ENCODE results near the gene AP4E1.

AP4E1 gene

GRCh38 chr15:50964075-50964474 lies 55.6 kb downstream of the AP4E1 start:
- Histone ChIP-seq H3K27ac (ENCODE audit: insufficient read depth, low read length, poor library complexity, severe bottlenecking) (no peak overlapping the region), H3K36me3 (ENCODE audit: control insufficient read depth, insufficient read depth, low read length) (peaks cover 13% of the 10 kb centered on the region), H3K4me3 (ENCODE audit: insufficient read depth, low read depth, low read length, poor library complexity, severe bottlenecking) (no peak overlapping the region), H3K9me3 (ENCODE audit: control insufficient read depth, low read length) (peaks cover 21% of the 10 kb centered on the region), H3K4me1 (ENCODE audit: control insufficient read depth, insufficient read depth, low read length, poor library complexity, severe bottlenecking) (no peaks in the 10 kb centered on the region), H3K27me3 (replicated peaks; ENCODE audit: control insufficient read depth, insufficient read depth, low read length, poor library complexity, severe bottlenecking) (no peaks in the 10 kb centered on the region)
- no peak for DNase-seq

GRCh38 chr15:50968353-50968752 lies 59.9 kb downstream of the AP4E1 start:
- H3K27me3 ChIP-seq (replicated peaks; ENCODE audit: control insufficient read depth, insufficient read depth, low read length, poor library complexity, severe bottlenecking): no peaks in the 10 kb centered on the region
- peaks cover 24% of the 10 kb centered on the region for H3K36me3 ChIP-seq (ENCODE audit: control insufficient read depth, insufficient read depth, low read length)
- DNase-seq: no peak
- H3K4me3 ChIP-seq (ENCODE audit: insufficient read depth, low read depth, low read length, poor library complexity, severe bottlenecking): no peak overlapping the region
- no peak overlapping the region for H3K27ac ChIP-seq (ENCODE audit: insufficient read depth, low read length, poor library complexity, severe bottlenecking)
- H3K4me1 ChIP-seq (ENCODE audit: control insufficient read depth, insufficient read depth, low read length, poor library complexity, severe bottlenecking): no peaks in the 10 kb centered on the region
- H3K9me3 ChIP-seq (ENCODE audit: control insufficient read depth, low read length): peaks cover 17% of the 10 kb centered on the region

- DNase-seq: no peak
- no peaks in the 10 kb centered on the region for H3K27me3 ChIP-seq (replicated peaks; ENCODE audit: control insufficient read depth, insufficient read depth, low read length, poor library complexity, severe bottlenecking)
- peaks cover 24% of the 10 kb centered on the region for H3K36me3 ChIP-seq (ENCODE audit: control insufficient read depth, insufficient read depth, low read length)
- peaks cover 10% of the 10 kb centered on the region for H3K9me3 ChIP-seq (ENCODE audit: control insufficient read depth, low read length)
- H3K4me3 ChIP-seq (ENCODE audit: insufficient read depth, low read depth, low read length, poor library complexity, severe bottlenecking): no peak overlapping the region
- H3K27ac ChIP-seq (ENCODE audit: insufficient read depth, low read length, poor library complexity, severe bottlenecking): no peak overlapping the region
- H3K4me1 ChIP-seq (ENCODE audit: control insufficient read depth, insufficient read depth, low read length, poor library complexity, severe bottlenecking): no peaks in the 10 kb centered on the region
Observed at GRCh38 chr15:50970524-50970923, 62.0 kb downstream of the AP4E1 start.

GRCh38 chr15:50971115-50971514 lies 62.6 kb downstream of the AP4E1 start:
- DNase-seq: no peak
- peaks cover 10% of the 10 kb centered on the region for H3K9me3 ChIP-seq (ENCODE audit: control insufficient read depth, low read length)
- H3K27ac ChIP-seq (ENCODE audit: insufficient read depth, low read length, poor library complexity, severe bottlenecking): no peak overlapping the region
- no peak overlapping the region for H3K4me3 ChIP-seq (ENCODE audit: insufficient read depth, low read depth, low read length, poor library complexity, severe bottlenecking)
- H3K4me1 ChIP-seq (ENCODE audit: control insufficient read depth, insufficient read depth, low read length, poor library complexity, severe bottlenecking): no peaks in the 10 kb centered on the region
- H3K36me3 ChIP-seq (ENCODE audit: control insufficient read depth, insufficient read depth, low read length): peaks cover 24% of the 10 kb centered on the region
- H3K27me3 ChIP-seq (replicated peaks; ENCODE audit: control insufficient read depth, insufficient read depth, low read length, poor library complexity, severe bottlenecking): no peaks in the 10 kb centered on the region

- Histone ChIP-seq H3K27ac (ENCODE audit: insufficient read depth, low read length, poor library complexity, severe bottlenecking) (no peak overlapping the region), H3K9me3 (ENCODE audit: control insufficient read depth, low read length) (peaks cover 10% of the 10 kb centered on the region), H3K4me3 (ENCODE audit: insufficient read depth, low read depth, low read length, poor library complexity, severe bottlenecking) (no peak overlapping the region), H3K36me3 (ENCODE audit: control insufficient read depth, insufficient read depth, low read length) (peaks cover 24% of the 10 kb centered on the region), H3K27me3 (replicated peaks; ENCODE audit: control insufficient read depth, insufficient read depth, low read length, poor library complexity, severe bottlenecking) (no peaks in the 10 kb centered on the region), H3K4me1 (ENCODE audit: control insufficient read depth, insufficient read depth, low read length, poor library complexity, severe bottlenecking) (no peaks in the 10 kb centered on the region)
- no peak for DNase-seq
Observed at GRCh38 chr15:50971542-50971941, 63.1 kb downstream of the AP4E1 start.

GRCh38 chr15:50973605-50974004 lies 65.1 kb downstream of the AP4E1 start:
- no peak for DNase-seq
- Histone ChIP-seq H3K4me3 (ENCODE audit: insufficient read depth, low read depth, low read length, poor library complexity, severe bottlenecking) (no peak overlapping the region), H3K36me3 (ENCODE audit: control insufficient read depth, insufficient read depth, low read length) (peaks cover 24% of the 10 kb centered on the region), H3K4me1 (ENCODE audit: control insufficient read depth, insufficient read depth, low read length, poor library complexity, severe bottlenecking) (no peaks in the 10 kb centered on the region), H3K9me3 (ENCODE audit: control insufficient read depth, low read length) (no peaks in the 10 kb centered on the region), H3K27me3 (replicated peaks; ENCODE audit: control insufficient read depth, insufficient read depth, low read length, poor library complexity, severe bottlenecking) (no peaks in the 10 kb centered on the region), H3K27ac (ENCODE audit: insufficient read depth, low read length, poor library complexity, severe bottlenecking) (no peak overlapping the region)

- H3K27me3 ChIP-seq (replicated peaks; ENCODE audit: control insufficient read depth, insufficient read depth, low read length, poor library complexity, severe bottlenecking): no peaks in the 10 kb centered on the region
Observed at GRCh38 chr15:50977162-50977561, 68.7 kb downstream of the AP4E1 start.

GRCh38 chr15:50978580-50978979 lies 70.1 kb downstream of the AP4E1 start:
- no peaks in the 10 kb centered on the region for H3K4me1 ChIP-seq (ENCODE audit: control insufficient read depth, insufficient read depth, low read length, poor library complexity, severe bottlenecking)
- H3K9me3 ChIP-seq (ENCODE audit: control insufficient read depth, low read length): no peaks in the 10 kb centered on the region
- H3K36me3 ChIP-seq (ENCODE audit: control insufficient read depth, insufficient read depth, low read length): peaks cover 6% of the 10 kb centered on the region
- no peak for DNase-seq
- no peak overlapping the region for H3K4me3 ChIP-seq (ENCODE audit: insufficient read depth, low read depth, low read length, poor library complexity, severe bottlenecking)
- H3K27me3 ChIP-seq (replicated peaks; ENCODE audit: control insufficient read depth, insufficient read depth, low read length, poor library complexity, severe bottlenecking): no peaks in the 10 kb centered on the region
- no peak overlapping the region for H3K27ac ChIP-seq (ENCODE audit: insufficient read depth, low read length, poor library complexity, severe bottlenecking)

More at GRCh38 chr15:50977162-50977561, 68.7 kb downstream of the AP4E1 start:
- no peaks in the 10 kb centered on the region for H3K9me3 ChIP-seq (ENCODE audit: control insufficient read depth, low read length)
- H3K27ac ChIP-seq (ENCODE audit: insufficient read depth, low read length, poor library complexity, severe bottlenecking): no peak overlapping the region
- H3K4me1 ChIP-seq (ENCODE audit: control insufficient read depth, insufficient read depth, low read length, poor library complexity, severe bottlenecking): no peaks in the 10 kb centered on the region
- DNase-seq: no peak
- no peak overlapping the region for H3K4me3 ChIP-seq (ENCODE audit: insufficient read depth, low read depth, low read length, poor library complexity, severe bottlenecking)
- peaks cover 11% of the 10 kb centered on the region for H3K36me3 ChIP-seq (ENCODE audit: control insufficient read depth, insufficient read depth, low read length)

GRCh38 chr15:50979041-50979440 lies 70.6 kb downstream of the AP4E1 start:
- peaks cover 10% of the 10 kb centered on the region for H3K36me3 ChIP-seq (ENCODE audit: control insufficient read depth, insufficient read depth, low read length)
- no peak for DNase-seq

GRCh38 chr15:50993598-50993997 lies 85.1 kb downstream of the AP4E1 start:
- Histone ChIP-seq H3K4me1 (ENCODE audit: control insufficient read depth, insufficient read depth, low read length, poor library complexity, severe bottlenecking) (no peaks in the 10 kb centered on the region), H3K36me3 (ENCODE audit: control insufficient read depth, insufficient read depth, low read length) (peaks cover 22% of the 10 kb centered on the region), H3K27me3 (replicated peaks; ENCODE audit: control insufficient read depth, insufficient read depth, low read length, poor library complexity, severe bottlenecking) (no peaks in the 10 kb centered on the region), H3K9me3 (ENCODE audit: control insufficient read depth, low read length) (no peaks in the 10 kb centered on the region), H3K4me3 (ENCODE audit: insufficient read depth, low read depth, low read length, poor library complexity, severe bottlenecking) (no peak overlapping the region), H3K27ac (ENCODE audit: insufficient read depth, low read length, poor library complexity, severe bottlenecking) (no peak overlapping the region)
- DNase-seq: no peak

More at GRCh38 chr15:50979041-50979440, 70.6 kb downstream of the AP4E1 start:
- Histone ChIP-seq H3K27ac (ENCODE audit: insufficient read depth, low read length, poor library complexity, severe bottlenecking) (no peak overlapping the region), H3K4me1 (ENCODE audit: control insufficient read depth, insufficient read depth, low read length, poor library complexity, severe bottlenecking) (no peaks in the 10 kb centered on the region), H3K27me3 (replicated peaks; ENCODE audit: control insufficient read depth, insufficient read depth, low read length, poor library complexity, severe bottlenecking) (no peaks in the 10 kb centered on the region), H3K4me3 (ENCODE audit: insufficient read depth, low read depth, low read length, poor library complexity, severe bottlenecking) (no peak overlapping the region), H3K9me3 (ENCODE audit: control insufficient read depth, low read length) (no peaks in the 10 kb centered on the region)

GRCh38 chr15:50996641-50997040 lies 88.2 kb downstream of the AP4E1 start:
- Histone ChIP-seq H3K9me3 (ENCODE audit: control insufficient read depth, low read length) (no peaks in the 10 kb centered on the region), H3K27ac (ENCODE audit: insufficient read depth, low read length, poor library complexity, severe bottlenecking) (no peak overlapping the region), H3K4me3 (ENCODE audit: insufficient read depth, low read depth, low read length, poor library complexity, severe bottlenecking) (no peak overlapping the region), H3K4me1 (ENCODE audit: control insufficient read depth, insufficient read depth, low read length, poor library complexity, severe bottlenecking) (no peaks in the 10 kb centered on the region), H3K27me3 (replicated peaks; ENCODE audit: control insufficient read depth, insufficient read depth, low read length, poor library complexity, severe bottlenecking) (no peaks in the 10 kb centered on the region), H3K36me3 (ENCODE audit: control insufficient read depth, insufficient read depth, low read length) (peaks cover 22% of the 10 kb centered on the region)
- no peak for DNase-seq
